ENCODE results near the gene SLC37A2. TPM values are rescaled to one million over a fixed set of nuclear protein-coding genes. Genes with fewer than 3 reads are reported as not detected.
"Not testable (repeated sequence)": the region's sequence is repeated elsewhere in the genome, so short reads cannot be mapped to it uniquely, and the experiment has no call there.

Gene SLC37A2
- total RNA-seq, 1 donor from 2014 or later: 3.3 TPM

DNA sequence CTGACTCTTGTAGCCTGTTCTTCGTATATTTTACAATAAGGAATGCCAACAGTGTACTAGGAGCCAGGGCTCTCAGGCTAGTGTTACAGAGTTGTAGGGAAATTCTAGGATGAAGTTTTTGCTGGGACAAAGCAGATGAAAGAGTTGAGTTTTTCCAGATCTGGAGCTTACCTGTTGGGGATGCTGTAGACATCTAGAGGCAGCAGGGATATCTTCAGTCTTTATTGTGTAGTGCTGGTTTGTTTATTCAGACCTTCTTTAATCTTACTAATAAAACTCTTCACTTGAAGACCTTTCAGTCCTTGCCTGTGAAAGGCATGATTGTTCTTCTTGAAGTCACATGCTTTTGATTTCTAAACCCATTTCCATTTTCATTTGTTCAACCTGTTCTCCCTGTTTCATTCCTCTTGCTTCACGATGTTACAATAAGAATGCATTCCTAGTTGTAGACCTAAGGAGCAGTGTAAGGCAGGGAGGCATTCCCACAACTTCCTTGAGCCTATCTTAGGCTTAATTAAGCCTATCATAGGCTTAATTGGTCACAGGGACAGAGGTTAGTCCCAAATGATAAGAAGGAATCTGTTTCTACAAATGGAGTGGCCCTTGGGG lies 7.9 kb upstream of the SLC37A2 start:
- Histone ChIP-seq H3K9ac (no peak overlapping the region), H3K79me2 (ENCODE audit: low read depth) (no peaks in the 10 kb centered on the region), H3K9me3 (ENCODE audit: low read depth) (no peaks in the 10 kb centered on the region), H3K4me3 (no peak overlapping the region), H4K20me1 (ENCODE audit: low read depth) (no peaks in the 10 kb centered on the region), H3K36me3 (no peaks in the 10 kb centered on the region), H3K27me3 (peaks cover 3% of the 10 kb centered on the region), H3K27ac (no peak overlapping the region), H2AFZ (replicated peaks) (no peak overlapping the region), H3F3A (ENCODE audit: low read depth) (no peaks in the 10 kb centered on the region), H3K4me1 (peaks cover 3% of the 10 kb centered on the region), H3K4me2 (no peak overlapping the region)
- Mint-ChIP-seq H3K27me3 (ENCODE audit: insufficient read depth, low read depth) (no peaks in the 10 kb centered on the region), H3K36me3 (no peaks in the 10 kb centered on the region), H3K4me3 (no peak overlapping the region), H3K4me1 (no peaks in the 10 kb centered on the region), H3K27ac (no peak overlapping the region), H3K9me3 (no peaks in the 10 kb centered on the region)
- no peak for DNase-seq (ENCODE audit: low spot score)
- TF ChIP-seq EZH2phosphoT487 (IDR thresholded peaks at IDR 0.05): no peak
- no peak for TF ChIP-seq EZH2 (IDR thresholded peaks at IDR 0.05)
- TF ChIP-seq, protein P1, sequence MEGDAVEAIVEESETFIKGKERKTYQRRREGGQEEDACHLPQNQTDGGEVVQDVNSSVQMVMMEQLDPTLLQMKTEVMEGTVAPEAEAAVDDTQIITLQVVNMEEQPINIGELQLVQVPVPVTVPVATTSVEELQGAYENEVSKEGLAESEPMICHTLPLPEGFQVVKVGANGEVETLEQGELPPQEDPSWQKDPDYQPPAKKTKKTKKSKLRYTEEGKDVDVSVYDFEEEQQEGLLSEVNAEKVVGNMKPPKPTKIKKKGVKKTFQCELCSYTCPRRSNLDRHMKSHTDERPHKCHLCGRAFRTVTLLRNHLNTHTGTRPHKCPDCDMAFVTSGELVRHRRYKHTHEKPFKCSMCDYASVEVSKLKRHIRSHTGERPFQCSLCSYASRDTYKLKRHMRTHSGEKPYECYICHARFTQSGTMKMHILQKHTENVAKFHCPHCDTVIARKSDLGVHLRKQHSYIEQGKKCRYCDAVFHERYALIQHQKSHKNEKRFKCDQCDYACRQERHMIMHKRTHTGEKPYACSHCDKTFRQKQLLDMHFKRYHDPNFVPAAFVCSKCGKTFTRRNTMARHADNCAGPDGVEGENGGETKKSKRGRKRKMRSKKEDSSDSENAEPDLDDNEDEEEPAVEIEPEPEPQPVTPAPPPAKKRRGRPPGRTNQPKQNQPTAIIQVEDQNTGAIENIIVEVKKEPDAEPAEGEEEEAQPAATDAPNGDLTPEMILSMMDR (IDR thresholded peaks at IDR 0.05): no peak

DNA sequence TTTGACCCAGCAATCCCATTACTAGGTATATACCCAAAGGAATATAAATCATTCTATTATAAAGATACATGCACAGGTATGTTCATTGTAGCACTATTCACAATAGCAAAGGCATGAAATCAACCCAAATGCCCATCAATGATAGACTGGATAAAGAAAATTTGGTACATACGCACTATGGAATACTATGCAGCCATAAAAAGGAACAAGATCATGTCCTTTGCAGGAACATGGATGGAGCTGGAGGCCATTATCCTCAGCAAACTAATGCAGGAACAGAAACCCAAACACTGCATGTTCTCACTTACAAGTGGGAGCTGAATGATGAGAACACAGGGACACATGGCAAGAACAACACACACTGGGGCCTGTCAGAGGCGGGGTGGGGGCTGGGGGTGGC lies 7.0 kb upstream of the SLC37A2 start:
- H3F3A ChIP-seq (ENCODE audit: low read depth); H3K36me3 Mint-ChIP-seq; H3K79me2 ChIP-seq (ENCODE audit: low read depth); H4K20me1 ChIP-seq (ENCODE audit: low read depth); H3K9me3 ChIP-seq (ENCODE audit: low read depth); H3K4me2 ChIP-seq; H3K4me3 Mint-ChIP-seq; H3K4me3 ChIP-seq; H3K9ac ChIP-seq; H3K9me3 Mint-ChIP-seq; H2AFZ ChIP-seq (replicated peaks); H3K27ac ChIP-seq; H3K27ac Mint-ChIP-seq; H3K27me3 Mint-ChIP-seq (ENCODE audit: insufficient read depth, low read depth); H3K36me3 ChIP-seq; H3K4me1 ChIP-seq; DNase-seq (ENCODE audit: low spot score); H3K4me1 Mint-ChIP-seq: not testable (repeated sequence)
- H3K27me3 ChIP-seq: peaks cover 11% of the 10 kb centered on the region

DNA sequence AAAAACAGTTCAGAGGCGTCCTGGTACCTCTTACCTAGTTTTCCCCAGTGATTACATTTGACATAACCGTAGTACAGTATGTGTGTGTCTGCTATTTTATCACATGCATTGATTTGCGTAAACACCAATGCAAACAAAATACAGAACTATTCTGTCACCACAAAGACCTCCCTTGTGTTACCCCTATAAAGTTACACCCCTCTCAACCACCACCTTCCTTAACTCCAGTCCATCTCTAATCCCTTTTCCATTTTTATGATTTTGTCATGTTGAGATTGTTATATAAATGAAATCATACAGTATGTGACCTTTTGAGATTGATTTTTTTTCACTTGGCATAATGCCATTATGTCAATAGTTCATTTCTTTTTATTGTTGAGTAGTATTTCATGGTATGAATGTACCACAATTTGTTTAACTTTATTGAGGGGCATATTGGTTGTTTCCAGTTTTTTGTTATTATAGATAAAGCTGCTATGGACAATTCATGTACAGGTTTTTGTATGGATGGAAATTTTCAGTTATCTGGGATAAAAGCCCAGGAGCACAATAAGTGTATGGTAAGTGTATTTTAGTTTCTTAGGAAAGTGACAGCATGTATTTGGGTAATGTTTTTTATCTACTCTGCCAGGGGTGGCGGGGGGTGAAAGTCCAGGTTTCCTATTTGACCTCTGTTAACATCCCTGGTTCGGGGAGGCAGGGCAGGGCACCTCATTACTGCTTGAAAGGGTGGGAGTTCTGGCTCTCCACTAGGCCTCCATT lies 6.0 kb upstream of the SLC37A2 start:
- Histone ChIP-seq H3K4me1 (peaks cover 3% of the 10 kb centered on the region), H3K79me2 (ENCODE audit: low read depth) (no peaks in the 10 kb centered on the region), H3F3A (ENCODE audit: low read depth) (peaks cover 2% of the 10 kb centered on the region), H4K20me1 (ENCODE audit: low read depth) (no peaks in the 10 kb centered on the region), H3K4me2 (no peak overlapping the region), H3K4me3 (no peak overlapping the region), H3K27ac (no peak overlapping the region), H3K9ac (no peak overlapping the region), H3K36me3 (no peaks in the 10 kb centered on the region), H3K9me3 (ENCODE audit: low read depth) (no peaks in the 10 kb centered on the region), H2AFZ (replicated peaks) (no peak overlapping the region), H3K27me3 (peaks cover 21% of the 10 kb centered on the region)
- no peaks in the 10 kb centered on the region for H3K9me3 Mint-ChIP-seq
- no peak for DNase-seq (ENCODE audit: low spot score)
- H3K4me3 Mint-ChIP-seq: no peak overlapping the region
- no peak overlapping the region for H3K27ac Mint-ChIP-seq
- TF ChIP-seq EZH2 (IDR thresholded peaks at IDR 0.05) (no peak), EZH2phosphoT487 (IDR thresholded peaks at IDR 0.05) (no peak)
- TF ChIP-seq, protein P1 (IDR thresholded peaks at IDR 0.05): no peak
- peaks cover 2% of the 10 kb centered on the region for H3K27me3 Mint-ChIP-seq (ENCODE audit: insufficient read depth, low read depth)
- no peaks in the 10 kb centered on the region for H3K4me1 Mint-ChIP-seq
- H3K36me3 Mint-ChIP-seq: no peaks in the 10 kb centered on the region

DNA sequence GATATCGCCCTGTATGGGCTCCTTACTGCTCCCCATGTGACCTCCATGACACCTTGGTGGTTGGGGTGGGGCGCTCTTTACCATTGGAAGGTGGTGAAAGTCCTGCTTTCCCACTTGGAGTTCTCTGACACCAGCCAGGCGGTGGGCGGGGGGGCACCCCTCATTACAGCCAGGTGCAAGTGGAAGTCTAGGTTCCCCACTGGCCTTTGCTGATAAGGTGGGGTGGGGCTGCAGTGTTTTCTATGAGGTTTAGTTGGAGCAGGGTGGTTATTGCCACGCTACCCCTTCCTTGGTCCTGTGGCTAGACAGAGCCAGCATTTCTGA lies 5.5 kb upstream of the SLC37A2 start:
- H3K9ac ChIP-seq: no peak overlapping the region
- Mint-ChIP-seq H3K4me1 (no peaks in the 10 kb centered on the region), H3K36me3 (no peaks in the 10 kb centered on the region), H3K9me3 (no peaks in the 10 kb centered on the region), H3K27ac (no peak overlapping the region), H3K4me3 (no peak overlapping the region), H3K27me3 (ENCODE audit: insufficient read depth, low read depth) (peaks cover 6% of the 10 kb centered on the region)
- DNase-seq (ENCODE audit: low spot score): no peak
- no peak overlapping the region for H3K27ac ChIP-seq
- no peaks in the 10 kb centered on the region for H4K20me1 ChIP-seq (ENCODE audit: low read depth)
- TF ChIP-seq, protein P1 (IDR thresholded peaks at IDR 0.05): no peak
- TF ChIP-seq EZH2phosphoT487 (IDR thresholded peaks at IDR 0.05) (no peak), EZH2 (IDR thresholded peaks at IDR 0.05) (no peak)
- no peaks in the 10 kb centered on the region for H3K79me2 ChIP-seq (ENCODE audit: low read depth)
- no peaks in the 10 kb centered on the region for H3K9me3 ChIP-seq (ENCODE audit: low read depth)
- H2AFZ ChIP-seq (replicated peaks): no peak overlapping the region
- H3K4me2 ChIP-seq: no peak overlapping the region
- peaks cover 27% of the 10 kb centered on the region for H3K27me3 ChIP-seq
- no peaks in the 10 kb centered on the region for H3K36me3 ChIP-seq
- H3F3A ChIP-seq (ENCODE audit: low read depth): peaks cover 6% of the 10 kb centered on the region
- no peak overlapping the region for H3K4me3 ChIP-seq
- H3K4me1 ChIP-seq: peaks cover 3% of the 10 kb centered on the region
